Smooth muscle cell (in vitro differentiated cells): ENCODE results near the gene C2CD4A. TPM values are rescaled to one million over a fixed set of nuclear protein-coding genes. Genes with fewer than 3 reads are reported as not detected.
A peak's percentile ranks its signal among the peaks of the same experiment; 100 is the strongest.

Source experiments
- DNase-seq: peaks from one replicate; lab custom pipeline; 2025; ENCODE audit not compliant: unreplicated experiment; lab: John Stamatoyannopoulos, UW
- H2AFZ ChIP-seq: fragments of 200-600 bp; sonication (generic); 2 replicates; pipeline ENCODE4 v1.6.0; 2016; ENCODE audit warnings: antibody characterized with exemption, low read depth, mild to moderate bottlenecking
- H3F3A ChIP-seq: fragments of 200-600 bp; sonication (generic); 2 replicates; pipeline ENCODE4 v1.6.0; 2017; ENCODE audit warnings: antibody characterized with exemption, low read depth
- H3K27ac ChIP-seq: fragments of 200-600 bp; sonication (generic); 2 replicates; pipeline ENCODE4 v1.5.1; 2016; ENCODE audit warnings: low read depth, mild to moderate bottlenecking
- H3K27me3 ChIP-seq: fragments of 200-600 bp; sonication (generic); 2 replicates; pipeline ENCODE4 v1.6.1; 2016; ENCODE audit warnings: low read depth, mild to moderate bottlenecking
- H3K36me3 ChIP-seq: fragments of 200-600 bp; sonication (generic); 2 replicates; pipeline ENCODE4 v1.5.1; 2016; ENCODE audit warnings: low read depth
- H3K4me1 ChIP-seq: fragments of 200-600 bp; sonication (generic); 2 replicates; pipeline ENCODE4 v1.5.1; 2016; ENCODE audit warnings: low read depth
- H3K4me2 ChIP-seq: fragments of 200-600 bp; sonication (generic); 2 replicates; pipeline ENCODE4 v1.6.0; 2016; ENCODE audit warnings: mild to moderate bottlenecking
- H3K4me3 ChIP-seq: fragments of 200-600 bp; sonication (generic); 2 replicates; pipeline ENCODE4 v1.5.1; 2016; ENCODE audit warnings: mild to moderate bottlenecking
- H3K79me2 ChIP-seq: fragments of 200-600 bp; sonication (generic); 2 replicates; pipeline ENCODE4 v1.6.0; 2016; ENCODE audit warnings: low read depth, mild to moderate bottlenecking
- H3K9ac ChIP-seq: fragments of 200-600 bp; sonication (generic); 2 replicates; pipeline ENCODE4 v1.6.0; 2016; ENCODE audit warnings: low read depth
- H3K9me3 ChIP-seq: fragments of 200-600 bp; sonication (generic); replicated peaks from 2 replicates; pipeline ENCODE4 v1.5.1; 2016; ENCODE audit warnings: low read depth
- H4K20me1 ChIP-seq: fragments of 200-600 bp; sonication (generic); 2 replicates; pipeline ENCODE4 v1.6.0; 2016; ENCODE audit warnings: low read depth
- WGBS: methylation state at CpG from one replicate; pipeline ENCODE4 v1.1.7; 2016; ENCODE audit warnings: low lambda C conversion rate; 5-methylcytosine and 5-hydroxymethylcytosine counted together
- polyA plus RNA-seq: library from polyadenylated mRNA; unstranded; fragments of >200 nt; fragmentation: Nextera tagmentation; extraction: Ambion mirVana; gene quantifications from 2 replicates; pipeline ENCODE4 v1.2.1, GENCODE V29; 2016
- total RNA-seq: library from RNA; depleted of rRNA; stranded (reverse); fragments of >200 nt; gene quantifications from 2 replicates; pipeline ENCODE4 v1.2.3, GENCODE V29; 2014
- TF ChIP-seq, protein P1 (sequence below): fragments of 200-600 bp; sonication (generic); IDR thresholded peaks from 2 replicates; pipeline ENCODE4 v1.5.1; 2017; ENCODE audit warnings: borderline replicate concordance, mild to moderate bottlenecking, antibody characterized with exemption; ENCODE audit not compliant: insufficient read depth, poor library complexity, severe bottlenecking

Gene C2CD4A
- total and polyA plus RNA-seq, 2 experiments from 2014 or later = 0.13 to 0.35 TPM

DNA sequence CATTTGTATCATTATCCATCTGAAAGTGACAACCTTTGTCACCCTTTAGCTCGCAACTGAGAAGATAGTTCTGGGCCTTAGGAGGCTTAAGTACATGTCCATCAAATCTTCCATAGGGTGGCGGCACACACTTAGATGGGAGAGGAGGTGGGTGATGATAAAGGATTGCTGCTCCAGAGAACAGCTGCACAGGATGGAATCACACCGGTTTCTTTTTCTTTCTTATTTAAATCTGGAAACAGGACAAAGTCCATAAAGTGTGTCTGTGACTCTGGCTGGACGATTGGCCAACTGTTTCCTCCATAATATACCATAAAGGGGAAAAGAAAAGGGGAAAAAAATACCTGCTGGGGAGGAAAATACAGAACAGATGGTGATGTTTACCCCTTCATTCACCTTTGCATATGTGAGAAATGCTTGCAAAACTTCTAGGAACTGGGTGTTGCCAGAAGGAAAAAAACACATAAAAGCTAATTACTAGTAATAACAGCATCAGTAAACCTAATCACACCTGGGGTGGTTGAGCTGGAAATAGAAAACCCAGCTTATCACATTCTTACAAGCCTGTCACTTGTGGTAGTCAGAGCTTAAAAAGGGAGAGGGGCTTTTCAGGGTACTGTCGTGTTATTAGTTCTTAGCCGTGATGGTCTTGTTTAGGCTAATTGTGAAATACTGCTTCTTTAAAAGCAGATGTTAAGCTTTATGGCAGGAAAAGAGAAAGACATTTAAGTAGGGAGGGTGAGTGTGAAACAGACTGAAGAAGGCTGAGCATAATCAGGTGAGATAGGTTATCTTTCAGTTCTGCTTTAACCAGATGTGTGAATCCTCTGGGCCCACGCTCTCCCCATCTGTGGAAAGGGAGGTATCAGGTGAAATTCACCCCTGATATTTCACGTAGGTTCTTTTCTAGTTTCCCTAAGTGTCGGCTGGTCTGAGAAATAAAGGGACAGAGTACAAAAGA lies 16.7 kb downstream of the C2CD4A start:
- H3K9ac ChIP-seq = no peak overlapping the region
- 87% methylated on average over 9 of the region's 9 CpGs for WGBS
- no peak overlapping the region for H2AFZ ChIP-seq
- no peaks in the 10 kb centered on the region for H3F3A ChIP-seq
- H3K27me3 ChIP-seq = no peaks in the 10 kb centered on the region
- no peak overlapping the region for H3K4me3 ChIP-seq
- H3K9me3 ChIP-seq = no peaks in the 10 kb centered on the region
- H4K20me1 ChIP-seq = no peaks in the 10 kb centered on the region
- H3K4me1 ChIP-seq = no peaks in the 10 kb centered on the region
- H3K36me3 ChIP-seq = no peaks in the 10 kb centered on the region
- H3K27ac ChIP-seq = no peak overlapping the region
- no peak for DNase-seq
- no peak overlapping the region for H3K4me2 ChIP-seq
- TF ChIP-seq, protein P1, sequence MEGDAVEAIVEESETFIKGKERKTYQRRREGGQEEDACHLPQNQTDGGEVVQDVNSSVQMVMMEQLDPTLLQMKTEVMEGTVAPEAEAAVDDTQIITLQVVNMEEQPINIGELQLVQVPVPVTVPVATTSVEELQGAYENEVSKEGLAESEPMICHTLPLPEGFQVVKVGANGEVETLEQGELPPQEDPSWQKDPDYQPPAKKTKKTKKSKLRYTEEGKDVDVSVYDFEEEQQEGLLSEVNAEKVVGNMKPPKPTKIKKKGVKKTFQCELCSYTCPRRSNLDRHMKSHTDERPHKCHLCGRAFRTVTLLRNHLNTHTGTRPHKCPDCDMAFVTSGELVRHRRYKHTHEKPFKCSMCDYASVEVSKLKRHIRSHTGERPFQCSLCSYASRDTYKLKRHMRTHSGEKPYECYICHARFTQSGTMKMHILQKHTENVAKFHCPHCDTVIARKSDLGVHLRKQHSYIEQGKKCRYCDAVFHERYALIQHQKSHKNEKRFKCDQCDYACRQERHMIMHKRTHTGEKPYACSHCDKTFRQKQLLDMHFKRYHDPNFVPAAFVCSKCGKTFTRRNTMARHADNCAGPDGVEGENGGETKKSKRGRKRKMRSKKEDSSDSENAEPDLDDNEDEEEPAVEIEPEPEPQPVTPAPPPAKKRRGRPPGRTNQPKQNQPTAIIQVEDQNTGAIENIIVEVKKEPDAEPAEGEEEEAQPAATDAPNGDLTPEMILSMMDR = no peak
- H3K79me2 ChIP-seq = no peaks in the 10 kb centered on the region

DNA sequence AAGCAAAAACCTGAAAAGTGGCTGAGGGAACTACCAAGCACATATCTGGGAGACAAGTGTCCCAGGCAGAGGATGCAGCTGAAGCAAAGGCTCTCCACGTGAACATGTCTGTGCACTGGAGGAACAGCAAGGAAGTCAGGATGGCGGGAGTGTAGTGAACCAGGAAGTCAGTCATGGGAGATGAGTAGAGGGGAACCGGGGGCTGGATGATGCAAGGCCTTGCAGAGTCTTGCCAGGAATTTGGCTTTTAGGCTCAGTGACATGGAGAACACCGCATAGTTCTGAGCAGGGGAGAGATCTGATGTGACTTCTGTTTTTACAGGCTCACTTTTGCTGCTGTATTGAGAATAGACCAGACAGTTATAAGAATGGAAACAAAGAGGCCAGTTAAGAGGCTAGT lies 19.0 kb downstream of the C2CD4A start:
- Histone ChIP-seq H3K79me2 (no peaks in the 10 kb centered on the region), H3K27ac (no peak overlapping the region), H3K27me3 (no peaks in the 10 kb centered on the region), H4K20me1 (no peaks in the 10 kb centered on the region), H3K36me3 (no peaks in the 10 kb centered on the region), H2AFZ (peak overlapping the region; percentile 20), H3K4me3 (no peak overlapping the region), H3K9me3 (no peaks in the 10 kb centered on the region), H3K9ac (no peak overlapping the region), H3K4me2 (no peak overlapping the region), H3F3A (no peaks in the 10 kb centered on the region), H3K4me1 (no peaks in the 10 kb centered on the region)
- DNase-seq = no peak
- TF ChIP-seq, protein P1 = no peak
- 70% methylated on average over 4 of the region's 4 CpGs for WGBS

DNA sequence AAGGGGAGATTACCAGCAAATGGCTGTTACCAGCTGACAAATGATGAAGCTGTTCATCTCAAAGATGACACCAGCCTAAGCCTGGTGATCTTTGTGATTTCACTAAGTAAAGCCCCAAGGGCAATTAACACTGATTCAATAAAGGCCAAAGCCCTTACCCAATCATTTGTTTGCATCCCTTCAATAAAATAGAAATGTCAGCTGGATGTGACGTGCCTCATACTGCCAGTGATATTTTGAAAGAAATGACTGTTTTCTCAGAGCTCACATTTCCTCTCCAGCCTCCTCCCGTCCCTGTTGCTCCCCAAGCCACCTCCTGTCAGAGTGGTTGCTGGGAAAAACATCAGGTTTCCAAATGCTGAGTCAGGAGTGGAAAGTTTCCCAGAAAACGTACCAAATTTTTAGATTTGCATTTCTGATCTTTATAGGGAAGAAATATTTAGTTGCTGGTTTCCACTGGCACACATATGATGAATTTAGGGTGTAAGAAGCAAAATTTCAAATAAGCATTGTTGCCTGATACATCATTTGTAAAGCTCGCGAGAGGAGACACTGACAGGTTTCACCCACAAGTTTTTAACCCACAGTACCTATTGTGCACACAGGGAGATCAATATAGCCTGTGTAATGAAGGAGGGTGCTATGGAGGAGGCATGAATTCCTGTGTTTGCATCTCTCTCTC lies 21.0 kb downstream of the C2CD4A start:
- Histone ChIP-seq H3K4me1 (no peaks in the 10 kb centered on the region), H3K4me2 (no peak overlapping the region), H3K4me3 (no peak overlapping the region), H3K27ac (no peak overlapping the region), H3K9ac (no peak overlapping the region), H2AFZ (peak overlapping the region; percentile 43), H3F3A (no peaks in the 10 kb centered on the region), H3K27me3 (no peaks in the 10 kb centered on the region), H3K79me2 (no peaks in the 10 kb centered on the region), H3K9me3 (no peaks in the 10 kb centered on the region), H3K36me3 (no peaks in the 10 kb centered on the region), H4K20me1 (no peaks in the 10 kb centered on the region)
- TF ChIP-seq, protein P1 = no peak
- DNase-seq = no peak
- WGBS = 55% methylated on average over 5 of the region's 5 CpGs
